HCT116 (cell line): ENCODE data around the gene ENTPD6. TPM values are rescaled to one million over a fixed set of nuclear protein-coding genes. Genes with fewer than 3 reads are reported as not detected.
A peak's percentile ranks its signal among the peaks of the same experiment; 100 is the strongest.
"Not testable (repeated sequence)": the region's sequence is repeated elsewhere in the genome, so short reads cannot be mapped to it uniquely, and the experiment has no call there.

Experiments used
- ATAC-seq: fragments of 200-7000 bp; cut with Tn5 transposase; 2 replicates; pipeline ENCODE4 v1.9.1; 2020; ENCODE audit warnings: mild to moderate bottlenecking, moderate library complexity
- BruUV-seq: library from RNA; stranded (reverse); fragments of 400-500 nt; replicated peaks from 2 replicates; lab custom pipeline; 2021; lab: Mats Ljungman, UMichigan
- CTCF ChIA-PET: fragments of 300-600 bp; sonication (Branson Sonifier 250); formaldehyde crosslinking; loops from one replicate; lab custom pipeline; 2021; ENCODE audit warnings: antibody characterized with exemption; lab: Charles Lee
- POLR2A ChIA-PET: fragments of 300-600, 350-600 bp; sonication (Branson Sonifier 250); formaldehyde crosslinking; loops from one replicate; lab custom pipeline; 2021; ENCODE audit warnings: antibody characterized with exemption; lab: Charles Lee
- RAD21 ChIA-PET, 2 experiments: fragments of 300-600 bp; sonication (Branson Sonifier 250); formaldehyde crosslinking; loops; one replicate each; lab custom pipeline; 2023; ENCODE audit warnings: low total read pairs in 2 of 2; ENCODE audit not compliant: uncharacterized antibody in 2 of 2, unreplicated experiment in 2 of 2, low non-redundant PET in 1 of 2; lab: Charles Lee
- DNase-seq: peaks from one replicate; pipeline ENCODE4 v3.0.0-alpha.2; 2010; ENCODE audit warnings: low read depth, low spot score
- H2AFZ ChIP-seq: fragments of 200-600 bp; shearing (Covaris generic), sonication (generic); 2 replicates; pipeline ENCODE4 v1.6.1; 2017; ENCODE audit warnings: low read depth, mixed run types, mixed read lengths, antibody characterized with exemption, low read length; ENCODE audit not compliant: poor library complexity, severe bottlenecking
- H3K27ac ChIP-seq: 2 replicates; pipeline ENCODE4 v1.5.1; 2012; ENCODE audit warnings: low read depth, low read length
- H3K27me3 ChIP-seq: fragments of 200-600 bp; sonication (generic); 2 replicates; pipeline ENCODE4 v1.6.1; 2016; ENCODE audit warnings: mixed run types, low read length, mixed read lengths; ENCODE audit not compliant: insufficient read depth
- H3K36me3 ChIP-seq, 2 experiments: fragments of 200-500 bp in 1 of 2; fragments of 200-600 bp in 1 of 2; sonication (Bioruptor generic) in 1 of 2; sonication (generic) in 1 of 2; 2 replicates each; pipeline versions ENCODE4 v1.5.1 to v1.6.1; 2014 to 2016; ENCODE audit warnings: low read length in 2 of 2, inconsistent platforms in 1 of 2, mixed read lengths in 1 of 2, mixed run types in 1 of 2; ENCODE audit not compliant: insufficient read depth in 2 of 2, control insufficient read depth in 1 of 2
- H3K4me1 ChIP-seq, 2 experiments: fragments of 200-600 bp in 1 of 2; sonication (generic) in 1 of 2; 2 replicates each; pipeline versions ENCODE4 v1.5.1 to v1.6.1; 2012 to 2017; ENCODE audit warnings: low read length in 2 of 2, inconsistent platforms in 1 of 2, mild to moderate bottlenecking in 1 of 2, mixed read lengths in 1 of 2, mixed run types in 1 of 2, moderate library complexity in 1 of 2; ENCODE audit not compliant: insufficient read depth in 2 of 2, control insufficient read depth in 1 of 2
- H3K4me2 ChIP-seq: fragments of 200-600 bp; sonication (generic); 2 replicates; pipeline ENCODE4 v1.6.1; 2017; ENCODE audit warnings: mixed run types, low read length, mixed read lengths
- H3K4me3 ChIP-seq, 2 experiments: fragments of 200-600 bp in 1 of 2; sonication (generic) in 1 of 2; replicated peaks in 1 of 2; 2 replicates each; pipeline ENCODE4 v1.5.1; 2011 to 2016; ENCODE audit warnings: low read length in 2 of 2, control low read depth in 1 of 2, low read depth in 1 of 2, mild to moderate bottlenecking in 1 of 2, mixed read lengths in 1 of 2, mixed run types in 1 of 2
- H3K79me2 ChIP-seq: fragments of 200-600 bp; sonication (generic); 2 replicates; pipeline ENCODE4 v1.6.1; 2017; ENCODE audit warnings: mild to moderate bottlenecking, mixed run types, low read length, moderate library complexity, mixed read lengths; ENCODE audit not compliant: insufficient read depth
- H3K9ac ChIP-seq: fragments of 200-600 bp; sonication (generic); 2 replicates; pipeline ENCODE4 v1.6.1; 2016; ENCODE audit warnings: low read length, mixed read lengths
- H3K9me2 ChIP-seq: fragments of 200-600 bp; sonication (generic), shearing (Covaris generic); 2 replicates; pipeline ENCODE4 v1.6.1; 2017; ENCODE audit warnings: mixed run types, mild to moderate bottlenecking, moderate library complexity; ENCODE audit not compliant: insufficient read depth
- H3K9me3 ChIP-seq, 2 experiments: fragments of 200-500 bp in 1 of 2; fragments of 200-600 bp in 1 of 2; sonication (Bioruptor generic) in 1 of 2; sonication (generic) in 1 of 2; 2 replicates each; pipeline ENCODE4 v1.6.1; 2014 to 2017; ENCODE audit warnings: low read length in 2 of 2, mixed read lengths in 2 of 2, inconsistent platforms in 1 of 2, low read depth in 1 of 2, mild to moderate bottlenecking in 1 of 2, mixed run types in 1 of 2, moderate library complexity in 1 of 2; ENCODE audit not compliant: control insufficient read depth in 1 of 2, insufficient read depth in 1 of 2
- H4K20me1 ChIP-seq: fragments of 200-600 bp; sonication (generic), shearing (Covaris generic); 2 replicates; pipeline ENCODE4 v1.6.1; 2017; ENCODE audit warnings: mixed run types, mild to moderate bottlenecking, moderate library complexity; ENCODE audit not compliant: insufficient read depth
- CBX3 ChIP-seq: IDR thresholded peaks from 2 replicates; pipeline ENCODE4 v1.6.1; 2012; ENCODE audit warnings: low read depth
- CEBPB ChIP-seq: IDR thresholded peaks from 2 replicates; pipeline ENCODE4 v1.6.1; 2012; ENCODE audit warnings: low read depth
- ELF1 ChIP-seq: IDR thresholded peaks from 2 replicates; pipeline ENCODE4 v1.6.1; 2012; ENCODE audit warnings: low read depth, borderline replicate concordance
- EZH2 ChIP-seq: fragments of 200-600 bp; sonication (generic); IDR thresholded peaks from 2 replicates; pipeline ENCODE4 v1.6.1; 2017; ENCODE audit warnings: antibody characterized with exemption, mixed run types
- EZH2phosphoT487 ChIP-seq: fragments of 200-600 bp; IDR thresholded peaks from 2 replicates; pipeline ENCODE4 v1.6.1; 2018; ENCODE audit warnings: antibody characterized with exemption, borderline replicate concordance
- POLR2AphosphoS5 ChIP-seq: IDR thresholded peaks from 2 replicates; pipeline ENCODE4 v1.6.1; 2011; ENCODE audit warnings: mild to moderate bottlenecking, low read depth, low read length, moderate library complexity
- ZNF274 ChIP-seq: fragments of 200-500 bp; sonication (Bioruptor generic); IDR thresholded peaks from 2 replicates; pipeline ENCODE4 v1.6.1; 2014; ENCODE audit warnings: mild to moderate bottlenecking, low read depth, low read length, inconsistent platforms
- intact Hi-C: fragments of 100-400 bp; cut with micrococcal nuclease; formaldehyde crosslinking; loops from 2 replicates; pipeline ENCODE4 v1.10.0; 2022
- total RNA-seq: library from RNA; stranded (reverse); gene quantifications from one replicate; pipeline ENCODE4 v1.2.1, GENCODE V29; 2021; ENCODE audit not compliant: unreplicated experiment

ENTPD6 gene
- total RNA-seq, 1 experiment from 2014 or later: 89.2 TPM

- no peak for TF ChIP-seq ZNF274
- no peak for TF ChIP-seq POLR2AphosphoS5
- peak; percentile 59; the same call in 1 of the 2 replicates for TF ChIP-seq CBX3
- no peak for TF ChIP-seq EZH2
- no peak for TF ChIP-seq ELF1
- peak; percentile 83 for TF ChIP-seq CEBPB
These were observed 16.7 kb upstream of the ENTPD6 start (continued) for GRCh38 chr20:25178563-25179438.

- intact Hi-C loops: loop anchor here (1.0 to 2.0 kb wide), 2 partner anchors 103 to 186 kb away; no protein-coding TSS in a partner anchor
- Histone ChIP-seq H3K79me2 (no peaks in the 10 kb centered on the region), H3K4me2 (peak overlapping the region; percentile 59; the same call in 1 of the 2 replicates), H3K9ac (no peak overlapping the region), H2AFZ (peak overlapping the region; percentile 49), H3K4me3 (no peak overlapping the region), H3K27ac (no peak overlapping the region), H4K20me1 (no peaks in the 10 kb centered on the region), H3K9me2 (no peaks in the 10 kb centered on the region), H3K4me1 (peaks cover 5 to 13% of the 10 kb centered on the region in 2 experiments; a peak in 3 of 4 replicates), H3K36me3 (no peaks in the 10 kb centered on the region), H3K27me3 (no peaks in the 10 kb centered on the region), H3K9me3 (no peaks in the 10 kb centered on the region)
- ChIA-PET CTCF (interaction anchor here (1.2 to 1.6 kb wide), 2 partner anchors 10 to 186 kb away, joined by 3 to 4 read pairs; no protein-coding TSS in a partner anchor), RAD21 (no interaction called here), POLR2A (no interaction called here)
- DNase-seq (no peak), ATAC-seq (no peak)
- TF ChIP-seq EZH2phosphoT487 (no peak), EZH2 (no peak)
- BruUV-seq: no TSS peak
These were observed 15.9 kb upstream of the ENTPD6 start for GRCh38 chr20:25179439-25180089.

- H3K9ac ChIP-seq, H3K79me2 ChIP-seq, H3K9me2 ChIP-seq, H3K36me3 ChIP-seq, DNase-seq, H4K20me1 ChIP-seq, ATAC-seq, H3K4me2 ChIP-seq, RAD21 ChIA-PET, CTCF ChIA-PET, BruUV-seq, H2AFZ ChIP-seq, intact Hi-C loops, H3K4me3 ChIP-seq, POLR2A ChIA-PET, H3K27ac ChIP-seq, H3K9me3 ChIP-seq, H3K4me1 ChIP-seq, H3K27me3 ChIP-seq: not testable (repeated sequence)
These were observed 11.1 kb upstream of the ENTPD6 start for GRCh38 chr20:25184391-25184790.
